ENCODE data around the gene PRRG3. TPM values are rescaled to one million over a fixed set of nuclear protein-coding genes. Genes with fewer than 3 reads are reported as not detected.

The PRRG3 gene
- total RNA-seq, 1 donor from 2014 or later, result not detected

GRCh38 chrX:151736685-151737084 is 41.4 kb downstream of the PRRG3 start:
- H3K4me1 Mint-ChIP-seq (ENCODE audit: low read depth), result no peaks in the 10 kb centered on the region
- intact Hi-C loops (cut with micrococcal nuclease), result no loop called here
- H3K36me3 Mint-ChIP-seq (ENCODE audit: low read depth), result no peaks in the 10 kb centered on the region
- no peak for DNase-seq (ENCODE audit: low spot score)
- H3K27ac Mint-ChIP-seq, result no peak overlapping the region
- H3K27me3 Mint-ChIP-seq (ENCODE audit: insufficient read depth), result peaks cover 2% of the 10 kb centered on the region
- no peak overlapping the region for H3K4me3 Mint-ChIP-seq
- H3K9me3 Mint-ChIP-seq, result no peaks in the 10 kb centered on the region

- peaks cover 2% of the 10 kb centered on the region for H3K27me3 Mint-ChIP-seq (ENCODE audit: insufficient read depth)
- no peak overlapping the region for H3K27ac Mint-ChIP-seq
- H3K4me3 Mint-ChIP-seq, result no peak overlapping the region
- no peaks in the 10 kb centered on the region for H3K4me1 Mint-ChIP-seq (ENCODE audit: low read depth)
- no peaks in the 10 kb centered on the region for H3K9me3 Mint-ChIP-seq
- DNase-seq (ENCODE audit: low spot score), result no peak
- intact Hi-C loops (cut with micrococcal nuclease), result no loop called here
- no peaks in the 10 kb centered on the region for H3K36me3 Mint-ChIP-seq (ENCODE audit: low read depth)
Measured at GRCh38 chrX:151737494-151737893, 42.2 kb downstream of the PRRG3 start.

GRCh38 chrX:151738751-151739150 is 43.5 kb downstream of the PRRG3 start:
- Mint-ChIP-seq H3K4me1 (ENCODE audit: low read depth) (no peaks in the 10 kb centered on the region), H3K27ac (no peak overlapping the region), H3K27me3 (ENCODE audit: insufficient read depth) (peaks cover 2% of the 10 kb centered on the region), H3K4me3 (no peak overlapping the region), H3K36me3 (ENCODE audit: low read depth) (no peaks in the 10 kb centered on the region), H3K9me3 (no peaks in the 10 kb centered on the region)
- intact Hi-C loops (cut with micrococcal nuclease), result no loop called here
- no peak for DNase-seq (ENCODE audit: low spot score)

- Mint-ChIP-seq H3K9me3 (no peaks in the 10 kb centered on the region), H3K27ac (no peak overlapping the region), H3K4me1 (ENCODE audit: low read depth) (no peaks in the 10 kb centered on the region), H3K4me3 (no peak overlapping the region), H3K36me3 (ENCODE audit: low read depth) (no peaks in the 10 kb centered on the region), H3K27me3 (ENCODE audit: insufficient read depth) (no peaks in the 10 kb centered on the region)
- DNase-seq (ENCODE audit: low spot score), result no peak
- intact Hi-C loops (cut with micrococcal nuclease), result no loop called here
Measured at GRCh38 chrX:151741606-151742005, 46.3 kb downstream of the PRRG3 start.

- H3K4me1 Mint-ChIP-seq (ENCODE audit: low read depth), result no peaks in the 10 kb centered on the region
- H3K9me3 Mint-ChIP-seq, result no peaks in the 10 kb centered on the region
- DNase-seq (ENCODE audit: low spot score), result no peak
- intact Hi-C loops (cut with micrococcal nuclease), result no loop called here
- H3K4me3 Mint-ChIP-seq, result no peak overlapping the region
- H3K27ac Mint-ChIP-seq, result no peak overlapping the region
- no peaks in the 10 kb centered on the region for H3K27me3 Mint-ChIP-seq (ENCODE audit: insufficient read depth)
- no peaks in the 10 kb centered on the region for H3K36me3 Mint-ChIP-seq (ENCODE audit: low read depth)
Measured at GRCh38 chrX:151742311-151742710, 47.1 kb downstream of the PRRG3 start.

- Mint-ChIP-seq H3K27ac (no peak overlapping the region), H3K27me3 (ENCODE audit: insufficient read depth) (no peaks in the 10 kb centered on the region), H3K9me3 (no peaks in the 10 kb centered on the region), H3K36me3 (ENCODE audit: low read depth) (no peaks in the 10 kb centered on the region), H3K4me3 (no peak overlapping the region), H3K4me1 (ENCODE audit: low read depth) (no peaks in the 10 kb centered on the region)
- no peak for DNase-seq (ENCODE audit: low spot score)
- intact Hi-C loops (cut with micrococcal nuclease), result no loop called here
Measured at GRCh38 chrX:151743651-151744470, 48.6 kb downstream of the PRRG3 start.

- no peaks in the 10 kb centered on the region for H3K9me3 Mint-ChIP-seq
- H3K4me3 Mint-ChIP-seq, result no peak overlapping the region
- no peaks in the 10 kb centered on the region for H3K4me1 Mint-ChIP-seq (ENCODE audit: low read depth)
- H3K27me3 Mint-ChIP-seq (ENCODE audit: insufficient read depth), result no peaks in the 10 kb centered on the region
- DNase-seq (ENCODE audit: low spot score), result no peak
- H3K27ac Mint-ChIP-seq, result no peak overlapping the region
- no peaks in the 10 kb centered on the region for H3K36me3 Mint-ChIP-seq (ENCODE audit: low read depth)
- intact Hi-C loops (cut with micrococcal nuclease), result no loop called here
Measured at GRCh38 chrX:151745651-151746050, 50.4 kb downstream of the PRRG3 start.

- H3K4me3 Mint-ChIP-seq, result no peak overlapping the region
- DNase-seq (ENCODE audit: low spot score), result no peak
- intact Hi-C loops (cut with micrococcal nuclease), result no loop called here
- no peaks in the 10 kb centered on the region for H3K27me3 Mint-ChIP-seq (ENCODE audit: insufficient read depth)
- no peaks in the 10 kb centered on the region for H3K36me3 Mint-ChIP-seq (ENCODE audit: low read depth)
- no peak overlapping the region for H3K27ac Mint-ChIP-seq
- no peaks in the 10 kb centered on the region for H3K4me1 Mint-ChIP-seq (ENCODE audit: low read depth)
- H3K9me3 Mint-ChIP-seq, result no peaks in the 10 kb centered on the region
Measured at GRCh38 chrX:151746502-151746901, 51.2 kb downstream of the PRRG3 start.

GRCh38 chrX:151750511-151750910 is 55.3 kb downstream of the PRRG3 start:
- no peaks in the 10 kb centered on the region for H3K27me3 Mint-ChIP-seq (ENCODE audit: insufficient read depth)
- H3K27ac Mint-ChIP-seq, result no peak overlapping the region
- H3K9me3 Mint-ChIP-seq, result no peaks in the 10 kb centered on the region
- no peaks in the 10 kb centered on the region for H3K4me1 Mint-ChIP-seq (ENCODE audit: low read depth)
- H3K36me3 Mint-ChIP-seq (ENCODE audit: low read depth), result no peaks in the 10 kb centered on the region
- intact Hi-C loops (cut with micrococcal nuclease), result loop anchor here (5.0 kb wide), 2 partner anchors 882 to 1067 kb away; no protein-coding TSS in a partner anchor
- DNase-seq (ENCODE audit: low spot score), result no peak
- H3K4me3 Mint-ChIP-seq, result no peak overlapping the region

GRCh38 chrX:151752847-151753246 is 57.6 kb downstream of the PRRG3 start:
- H3K4me3 Mint-ChIP-seq, result no peak overlapping the region
- no peaks in the 10 kb centered on the region for H3K36me3 Mint-ChIP-seq (ENCODE audit: low read depth)
- intact Hi-C loops (cut with micrococcal nuclease), result loop anchor here (5.0 kb wide), 2 partner anchors 879 to 1064 kb away; no protein-coding TSS in a partner anchor
- no peaks in the 10 kb centered on the region for H3K27me3 Mint-ChIP-seq (ENCODE audit: insufficient read depth)
- no peak for DNase-seq (ENCODE audit: low spot score)
- no peaks in the 10 kb centered on the region for H3K4me1 Mint-ChIP-seq (ENCODE audit: low read depth)
- H3K9me3 Mint-ChIP-seq, result no peaks in the 10 kb centered on the region
- no peak overlapping the region for H3K27ac Mint-ChIP-seq

- Mint-ChIP-seq H3K4me1 (ENCODE audit: low read depth) (no peaks in the 10 kb centered on the region), H3K4me3 (no peak overlapping the region), H3K27me3 (ENCODE audit: insufficient read depth) (no peaks in the 10 kb centered on the region), H3K36me3 (ENCODE audit: low read depth) (no peaks in the 10 kb centered on the region), H3K27ac (no peak overlapping the region), H3K9me3 (no peaks in the 10 kb centered on the region)
- DNase-seq (ENCODE audit: low spot score), result no peak
- intact Hi-C loops (cut with micrococcal nuclease), result loop anchor here (5.0 kb wide), 2 partner anchors 879 to 1064 kb away; no protein-coding TSS in a partner anchor
Measured at GRCh38 chrX:151753313-151754046, 58.2 kb downstream of the PRRG3 start.

- intact Hi-C loops (cut with micrococcal nuclease), result loop anchor here (5.0 kb wide), 2 partner anchors 878 to 1063 kb away; no protein-coding TSS in a partner anchor
- H3K4me1 Mint-ChIP-seq (ENCODE audit: low read depth), result no peaks in the 10 kb centered on the region
- no peak for DNase-seq (ENCODE audit: low spot score)
- no peaks in the 10 kb centered on the region for H3K36me3 Mint-ChIP-seq (ENCODE audit: low read depth)
- no peaks in the 10 kb centered on the region for H3K27me3 Mint-ChIP-seq (ENCODE audit: insufficient read depth)
- no peaks in the 10 kb centered on the region for H3K9me3 Mint-ChIP-seq
- H3K27ac Mint-ChIP-seq, result no peak overlapping the region
- no peak overlapping the region for H3K4me3 Mint-ChIP-seq
Measured at GRCh38 chrX:151754047-151754429, 58.8 kb downstream of the PRRG3 start.

GRCh38 chrX:151754641-151755215 is 59.5 kb downstream of the PRRG3 start:
- Mint-ChIP-seq H3K27ac (no peak overlapping the region), H3K27me3 (ENCODE audit: insufficient read depth) (no peaks in the 10 kb centered on the region), H3K36me3 (ENCODE audit: low read depth) (no peaks in the 10 kb centered on the region), H3K4me3 (no peak overlapping the region), H3K9me3 (no peaks in the 10 kb centered on the region), H3K4me1 (ENCODE audit: low read depth) (no peaks in the 10 kb centered on the region)
- intact Hi-C loops (cut with micrococcal nuclease), result loop anchor here (5.0 kb wide), 2 partner anchors 878 to 1063 kb away; no protein-coding TSS in a partner anchor
- DNase-seq (ENCODE audit: low spot score), result no peak
